22Rv1 (cell line): Measurements from ENCODE around the gene GRM7.

ENCODE experiments used
- H3K27ac ChIP-seq: fragments of 450-650 bp; 2 replicates; pipeline ENCODE4 v1.5.1; 2017
- ZFX ChIP-seq: fragments of 450-650 bp; IDR thresholded peaks from 2 replicates; pipeline ENCODE4 v1.6.1; 2017; ENCODE audit warnings: antibody characterized with exemption, borderline replicate concordance
- TF ChIP-seq, protein P1 (sequence below): fragments of 450-650 bp; IDR thresholded peaks from 2 replicates; pipeline ENCODE4 v1.5.1; 2017; ENCODE audit warnings: mild to moderate bottlenecking

Gene GRM7

DNA sequence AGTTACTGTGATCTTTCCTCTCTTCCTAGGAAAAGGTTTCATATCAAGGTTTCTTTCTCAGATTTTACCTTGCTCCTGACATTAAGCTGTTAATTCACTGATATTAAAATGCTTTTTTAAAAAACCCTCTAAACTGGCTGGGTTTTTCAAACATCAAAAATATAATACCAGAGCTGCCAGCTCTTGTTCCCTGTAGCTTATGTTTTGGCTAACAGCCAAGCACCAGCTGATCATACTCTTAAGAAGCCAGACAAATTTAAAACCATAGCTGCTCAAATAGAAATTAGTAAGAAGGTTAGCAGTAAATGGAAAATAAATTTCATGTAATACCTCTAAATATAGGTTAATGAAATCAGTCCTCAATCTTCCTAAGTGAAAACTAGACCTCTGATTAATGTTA lies 657.5 kb downstream of the GRM7 start:
- no peak for TF ChIP-seq ZFX
- TF ChIP-seq, protein P1, sequence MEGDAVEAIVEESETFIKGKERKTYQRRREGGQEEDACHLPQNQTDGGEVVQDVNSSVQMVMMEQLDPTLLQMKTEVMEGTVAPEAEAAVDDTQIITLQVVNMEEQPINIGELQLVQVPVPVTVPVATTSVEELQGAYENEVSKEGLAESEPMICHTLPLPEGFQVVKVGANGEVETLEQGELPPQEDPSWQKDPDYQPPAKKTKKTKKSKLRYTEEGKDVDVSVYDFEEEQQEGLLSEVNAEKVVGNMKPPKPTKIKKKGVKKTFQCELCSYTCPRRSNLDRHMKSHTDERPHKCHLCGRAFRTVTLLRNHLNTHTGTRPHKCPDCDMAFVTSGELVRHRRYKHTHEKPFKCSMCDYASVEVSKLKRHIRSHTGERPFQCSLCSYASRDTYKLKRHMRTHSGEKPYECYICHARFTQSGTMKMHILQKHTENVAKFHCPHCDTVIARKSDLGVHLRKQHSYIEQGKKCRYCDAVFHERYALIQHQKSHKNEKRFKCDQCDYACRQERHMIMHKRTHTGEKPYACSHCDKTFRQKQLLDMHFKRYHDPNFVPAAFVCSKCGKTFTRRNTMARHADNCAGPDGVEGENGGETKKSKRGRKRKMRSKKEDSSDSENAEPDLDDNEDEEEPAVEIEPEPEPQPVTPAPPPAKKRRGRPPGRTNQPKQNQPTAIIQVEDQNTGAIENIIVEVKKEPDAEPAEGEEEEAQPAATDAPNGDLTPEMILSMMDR: no peak

DNA sequence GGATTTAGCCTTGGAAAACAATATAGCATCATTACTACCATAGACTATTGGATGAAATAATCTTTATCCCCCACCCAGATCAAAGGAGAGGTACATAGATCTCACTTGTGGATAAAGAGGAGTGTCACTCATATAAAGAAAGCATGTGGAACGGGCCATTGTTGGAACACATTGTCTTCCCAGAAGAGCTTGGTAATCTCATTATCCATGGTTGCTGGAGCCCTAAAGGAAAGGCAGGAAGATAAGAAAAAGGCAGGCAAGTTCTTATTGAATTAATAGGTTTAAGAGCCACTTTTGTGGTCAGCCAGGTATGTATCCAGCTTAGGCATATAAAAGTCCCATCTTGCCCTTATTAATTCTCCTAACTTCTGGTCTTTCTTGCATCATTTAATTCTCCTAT lies 659.1 kb downstream of the GRM7 start:
- TF ChIP-seq ZFX: no peak
- TF ChIP-seq, protein P1: no peak
- no peak overlapping the region for H3K27ac ChIP-seq

More for the DNA sequence above, 657.5 kb downstream of the GRM7 start:
- no peak overlapping the region for H3K27ac ChIP-seq

GRCh38 chr3:7520593-7520992 lies 659.7 kb downstream of the GRM7 start:
- no peak for TF ChIP-seq ZFX
- TF ChIP-seq, protein P1: no peak
- H3K27ac ChIP-seq: no peak overlapping the region

GRCh38 chr3:7536510-7536909 lies 675.6 kb downstream of the GRM7 start:
- no peak for TF ChIP-seq ZFX
- TF ChIP-seq, protein P1: no peak
- no peak overlapping the region for H3K27ac ChIP-seq

DNA sequence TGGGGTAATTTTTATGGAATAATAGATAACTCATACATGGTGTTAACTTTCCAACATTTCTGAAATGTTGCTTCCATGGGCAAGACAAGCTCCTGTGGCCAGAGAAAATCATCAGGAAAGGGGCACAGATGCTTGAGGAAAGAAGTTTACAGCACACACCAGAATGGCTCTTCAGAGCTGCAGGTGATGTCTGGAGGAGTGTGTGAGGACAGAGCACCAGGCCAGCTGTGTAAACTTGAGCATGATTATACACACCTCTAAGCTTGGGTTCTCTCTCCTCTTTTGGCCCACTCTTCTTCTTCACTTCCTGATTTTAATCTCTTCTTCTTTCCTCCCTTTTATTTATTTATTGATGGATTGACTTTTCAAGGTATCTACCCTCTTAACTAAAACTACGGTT lies 676.0 kb downstream of the GRM7 start:
- H3K27ac ChIP-seq: no peak overlapping the region
- TF ChIP-seq, protein P1: no peak
- TF ChIP-seq ZFX: no peak

DNA sequence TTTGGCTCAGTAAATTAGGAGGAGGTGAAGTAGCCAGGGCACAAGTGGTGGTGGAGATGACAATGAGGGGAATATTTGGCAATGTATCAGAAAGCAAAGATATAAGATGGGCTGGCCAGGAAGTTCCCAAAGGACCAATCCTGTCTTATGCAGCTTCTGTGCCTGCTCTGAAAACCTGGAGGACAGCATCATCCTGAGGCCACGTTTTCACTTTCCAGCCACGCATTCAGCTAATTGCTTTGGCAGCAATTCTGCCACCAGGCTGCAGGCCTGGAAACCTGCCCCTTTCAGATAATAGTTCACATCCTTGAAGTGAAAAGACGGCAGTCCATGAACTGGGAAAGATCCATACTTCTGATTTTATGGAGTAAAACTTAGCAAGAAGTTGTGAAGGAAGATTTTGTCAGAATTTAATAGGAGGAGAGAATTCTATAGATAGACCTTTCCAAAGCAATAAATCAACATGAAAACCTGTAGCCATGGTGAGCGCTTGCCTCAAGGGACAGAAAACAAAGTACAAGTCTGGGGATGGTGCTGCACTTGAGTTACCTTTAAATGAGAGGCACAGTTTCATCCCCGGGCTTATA lies 682.5 kb downstream of the GRM7 start:
- TF ChIP-seq, protein P1: no peak
- no peak for TF ChIP-seq ZFX
- H3K27ac ChIP-seq: no peak overlapping the region

DNA sequence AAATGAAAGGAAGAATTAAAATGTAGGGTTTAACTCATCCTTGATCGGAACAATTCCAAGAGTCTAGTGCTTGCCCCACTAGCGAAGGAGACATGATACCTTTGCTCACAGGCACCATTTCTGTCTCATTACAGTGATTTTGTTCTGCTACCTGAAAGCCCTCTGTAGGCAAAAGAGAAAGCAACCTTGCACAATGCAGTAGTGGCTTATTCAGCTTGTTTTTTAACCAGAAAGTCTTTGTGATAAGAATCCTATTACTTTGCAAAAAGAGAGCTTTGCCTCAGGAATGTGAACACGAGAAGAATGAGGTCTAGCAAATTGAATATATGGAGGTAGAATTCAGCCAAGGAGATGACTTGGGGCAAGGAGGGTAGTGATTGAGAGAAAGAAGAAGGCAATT lies 684.4 kb downstream of the GRM7 start:
- TF ChIP-seq, protein P1: no peak
- no peak for TF ChIP-seq ZFX
- no peak overlapping the region for H3K27ac ChIP-seq
